ENCODE results near the gene FSTL3. TPM values are rescaled to one million over a fixed set of nuclear protein-coding genes. Genes with fewer than 3 reads are reported as not detected.

Gene FSTL3
- polyA plus RNA-seq, 1 of the 3 experiments (the other 2 are of a cell fraction): 64.4 TPM

GRCh38 chr19:662962-663681 is 13.1 kb upstream of the FSTL3 start, which contains the start of gene RNF126:
RNF126 (minus strand) TSS chr19:663214; CDS start chr19:663121, 93 bp downstream.
- Histone ChIP-seq H3K36me3 (replicated peaks in 1 of 2; ENCODE audit: control insufficient read depth in 1 of 2, insufficient read depth in 2 of 2, low read length in 1 of 2) (peaks cover 0 to 6% of the 10 kb centered on the region in 2 experiments), H3K4me2 (peak within 1 kb of the TSS; percentile 99), H2AFZ (ENCODE audit: low read depth) (peak within 1 kb of the TSS; percentile 86), H3K9ac (peak within 1 kb of the TSS; percentile 97), H3K27me3 (ENCODE audit: insufficient read depth) (no peaks in the 10 kb centered on the region), H3K9me2 (no peaks in the 10 kb centered on the region), H3K4me3 (ENCODE audit: low read depth in 2 of 2, low read length in 1 of 2) (peak within 1 kb of the TSS; percentile 86 to 96), H3F3A (replicated peaks; ENCODE audit: insufficient read depth) (peaks cover 4% of the 10 kb centered on the region), H3K4me1 (ENCODE audit: control insufficient read depth in 1 of 2, insufficient read depth in 2 of 2, low read depth in 1 of 2, low read length in 1 of 2) (peaks cover 7 to 32% of the 10 kb centered on the region in 2 experiments; a peak in 2 of 4 replicates), H3K79me2 (ENCODE audit: insufficient read depth) (peaks cover 51% of the 10 kb centered on the region), H4K20me1 (ENCODE audit: insufficient read depth) (peaks cover 44% of the 10 kb centered on the region), H3K27ac (ENCODE audit: low read depth in 2 of 2, low read length in 1 of 2) (peak within 1 kb of the TSS; percentile 72 to 93), H3K9me3 (no peaks in the 10 kb centered on the region)
- TF ChIP-seq RCOR1 (IDR thresholded peaks at IDR 0.05; ENCODE audit: low read length) (no peak), SMC3 (IDR thresholded peaks at IDR 0.05; ENCODE audit: low read depth, low read length) (no peak), GABPA (IDR thresholded peaks at IDR 0.05; ENCODE audit: low read depth) (peak; percentile 53; the same call in 1 of the 2 replicates), POLR2AphosphoS5 (IDR thresholded peaks at IDR 0.05; ENCODE audit: low read depth, low read length) (peak; percentile 83), NRF1 (IDR thresholded peaks at IDR 0.05; ENCODE audit: low read depth, low read length) (peak; percentile 60), MXI1 (IDR thresholded peaks at IDR 0.05; ENCODE audit: low read depth, low read length) (peak; percentile 26; the same call in 1 of the 2 replicates)
- POLR2A ChIA-PET: interaction anchor here (0.7 to 1.0 kb wide), 5 partner anchors 16 to 113 kb away, joined by 3 read pairs; no protein-coding TSS in a partner anchor
- CTCF ChIA-PET: interaction anchor here (0.7 to 1.9 kb wide), 11 partner anchors 12 to 237 kb away, joined by 3 to 26 read pairs (median 4); partner anchors contain the start of gene PALM
- DNase-seq: peak; percentile 97
- WGBS (ENCODE audit: low lambda C conversion rate): 2% methylated on average over 20 of the region's 97 CpGs

GRCh38 chr19:663682-664117 is 12.5 kb upstream of the FSTL3 start:
- ChIA-PET CTCF (interaction anchor here (0.7 to 1.9 kb wide), 11 partner anchors 12 to 236 kb away, joined by 3 to 26 read pairs (median 4); partner anchors contain the start of gene PALM), POLR2A (interaction anchor here (0.7 to 1.0 kb wide), 5 partner anchors 16 to 113 kb away, joined by 3 read pairs; no protein-coding TSS in a partner anchor)
- Histone ChIP-seq H3K79me2 (ENCODE audit: insufficient read depth) (peaks cover 45% of the 10 kb centered on the region), H3K4me1 (ENCODE audit: control insufficient read depth in 1 of 2, insufficient read depth in 2 of 2, low read depth in 1 of 2, low read length in 1 of 2) (peaks cover 7 to 32% of the 10 kb centered on the region in 2 experiments; a peak in 2 of 4 replicates), H3K27ac (ENCODE audit: low read depth in 2 of 2, low read length in 1 of 2) (peak overlapping the region; percentile 72 to 93), H4K20me1 (ENCODE audit: insufficient read depth) (peaks cover 38% of the 10 kb centered on the region), H3F3A (replicated peaks; ENCODE audit: insufficient read depth) (peaks cover 8% of the 10 kb centered on the region), H3K9me2 (no peaks in the 10 kb centered on the region), H3K36me3 (replicated peaks in 1 of 2; ENCODE audit: control insufficient read depth in 1 of 2, insufficient read depth in 2 of 2, low read length in 1 of 2) (peaks cover 0 to 2% of the 10 kb centered on the region in 2 experiments), H3K9me3 (no peaks in the 10 kb centered on the region), H3K4me3 (ENCODE audit: low read depth in 2 of 2, low read length in 1 of 2) (peak overlapping the region; percentile 51 to 63), H3K9ac (peak overlapping the region; percentile 52; the same call in 1 of the 2 replicates), H2AFZ (ENCODE audit: low read depth) (peak overlapping the region; percentile 86), H3K27me3 (ENCODE audit: insufficient read depth) (no peaks in the 10 kb centered on the region), H3K4me2 (peak overlapping the region; percentile 81)
- 51% methylated on average over 13 of the region's 18 CpGs for WGBS (ENCODE audit: low lambda C conversion rate)
- no peak for DNase-seq
- TF ChIP-seq RFX5 (IDR thresholded peaks at IDR 0.05; ENCODE audit: low read length): no peak
- no peak for TF ChIP-seq REST (IDR thresholded peaks at IDR 0.05; ENCODE audit: low read depth, low read length)
- no peak for TF ChIP-seq GATA2 (CRISPR knock-in tag; IDR thresholded peaks at IDR 0.05)
- no peak for TF ChIP-seq ELF1 (IDR thresholded peaks at IDR 0.05)
- no peak for TF ChIP-seq PBX3 (IDR thresholded peaks at IDR 0.05)
- TF ChIP-seq GABPA (IDR thresholded peaks at IDR 0.05; ENCODE audit: low read depth): no peak
- TF ChIP-seq MEF2A (IDR thresholded peaks at IDR 0.05; ENCODE audit: borderline replicate concordance, low read depth): no peak
- no peak for TF ChIP-seq EZH2phosphoT487 (IDR thresholded peaks at IDR 0.05; ENCODE audit: borderline replicate concordance, low read depth)
- TF ChIP-seq FOXJ3 (CRISPR knock-in tag; IDR thresholded peaks at IDR 0.05): no peak
- TF ChIP-seq JUND (IDR thresholded peaks at IDR 0.05): no peak
- no peak for TF ChIP-seq CHD2 (IDR thresholded peaks at IDR 0.05; ENCODE audit: low read length, partially characterized antibody)
- no peak for TF ChIP-seq TAF1 (IDR thresholded peaks at IDR 0.05; ENCODE audit: borderline replicate concordance, low read depth, low read length)
- no peak for TF ChIP-seq CTCF (IDR thresholded peaks at IDR 0.05)
- no peak for TF ChIP-seq USF1 (IDR thresholded peaks at IDR 0.05; ENCODE audit: borderline replicate concordance, low read depth)
